ENCODE data around the gene RNF220.

RNF220 gene

GRCh38 chr1:44389437-44389836 is 15.6 kb upstream of the RNF220 start:
- TF ChIP-seq ZNF629 (tag by site-specific recombination; IDR thresholded peaks at IDR 0.05), result no peak
- TF ChIP-seq GLIS2 (tag by site-specific recombination; IDR thresholded peaks at IDR 0.05), result no peak
- no peak for TF ChIP-seq ZNF37A (tag by site-specific recombination; IDR thresholded peaks at IDR 0.05)
- TF ChIP-seq ZNF133 (tag by site-specific recombination; IDR thresholded peaks at IDR 0.05), result no peak
- no peak for TF ChIP-seq ZNF530 (tag by site-specific recombination; IDR thresholded peaks at IDR 0.05; ENCODE audit: low read depth)
- TF ChIP-seq ZNF239 (tag by site-specific recombination; IDR thresholded peaks at IDR 0.05), result no peak
- no peak for TF ChIP-seq ZNF792 (tag by site-specific recombination; IDR thresholded peaks at IDR 0.05)
- TF ChIP-seq ZNF555 (tag by site-specific recombination; conservative IDR thresholded peaks at IDR 0.05), result no peak
- TF ChIP-seq, protein P1, sequence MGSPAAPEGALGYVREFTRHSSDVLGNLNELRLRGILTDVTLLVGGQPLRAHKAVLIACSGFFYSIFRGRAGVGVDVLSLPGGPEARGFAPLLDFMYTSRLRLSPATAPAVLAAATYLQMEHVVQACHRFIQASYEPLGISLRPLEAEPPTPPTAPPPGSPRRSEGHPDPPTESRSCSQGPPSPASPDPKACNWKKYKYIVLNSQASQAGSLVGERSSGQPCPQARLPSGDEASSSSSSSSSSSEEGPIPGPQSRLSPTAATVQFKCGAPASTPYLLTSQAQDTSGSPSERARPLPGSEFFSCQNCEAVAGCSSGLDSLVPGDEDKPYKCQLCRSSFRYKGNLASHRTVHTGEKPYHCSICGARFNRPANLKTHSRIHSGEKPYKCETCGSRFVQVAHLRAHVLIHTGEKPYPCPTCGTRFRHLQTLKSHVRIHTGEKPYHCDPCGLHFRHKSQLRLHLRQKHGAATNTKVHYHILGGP (tag by site-specific recombination; IDR thresholded peaks at IDR 0.05), result no peak
- no peak for TF ChIP-seq ZNF768 (tag by site-specific recombination; IDR thresholded peaks at IDR 0.05)
- no peak for TF ChIP-seq HOXD13 (CRISPR knock-in tag; IDR thresholded peaks at IDR 0.05; ENCODE audit: borderline replicate concordance)
- no peak for TF ChIP-seq ZNF16 (tag by site-specific recombination; IDR thresholded peaks at IDR 0.05; ENCODE audit: low read depth)
- no peak for TF ChIP-seq BCL11B (tag by site-specific recombination; IDR thresholded peaks at IDR 0.05; ENCODE audit: low read depth)
- CTCF ChIA-PET, result interaction anchor here (2.9 kb wide), 1 partner anchor 11 kb away, joined by 13 read pairs; no protein-coding TSS in a partner anchor
- H3K9me3 ChIP-seq (ENCODE audit: control insufficient read depth, insufficient read depth, low read depth, low read length), result no peaks in the 10 kb centered on the region
- no peak overlapping the region for H3K27ac ChIP-seq (ENCODE audit: extremely low read depth, low read depth, low read length)
- no peak overlapping the region for H3K4me3 ChIP-seq (ENCODE audit: low read depth, low read length)
- POLR2A ChIA-PET, result no interaction called here
- no peaks in the 10 kb centered on the region for H3K36me3 ChIP-seq (ENCODE audit: control insufficient read depth in 2 of 2, insufficient read depth in 1 of 2, low read length in 2 of 2)
- no peaks in the 10 kb centered on the region for H3K4me1 ChIP-seq (ENCODE audit: control insufficient read depth, insufficient read depth, low read length)

DNA sequence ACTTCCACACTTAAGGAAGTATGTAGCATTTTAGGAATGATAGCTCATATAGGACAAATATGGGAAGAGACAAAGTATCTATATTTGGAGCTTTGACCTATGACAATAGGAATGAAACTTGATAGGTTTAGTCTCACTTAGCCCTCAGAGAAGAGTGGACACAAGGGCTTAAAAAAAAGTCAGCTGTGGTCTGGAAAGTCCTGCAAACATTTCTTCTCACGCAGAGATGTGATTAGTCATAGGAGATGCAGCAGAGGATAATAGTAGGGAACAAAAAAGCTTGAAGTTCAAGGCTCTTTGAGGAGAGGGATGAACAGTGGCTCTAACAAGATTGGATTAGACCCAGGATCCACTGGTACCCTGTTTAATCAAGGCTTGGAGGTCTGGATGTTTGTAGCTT is 14.8 kb upstream of the RNF220 start:
- H3K9me3 ChIP-seq (ENCODE audit: control insufficient read depth, insufficient read depth, low read depth, low read length), result no peaks in the 10 kb centered on the region
- no peaks in the 10 kb centered on the region for H3K36me3 ChIP-seq (ENCODE audit: control insufficient read depth in 2 of 2, insufficient read depth in 1 of 2, low read length in 2 of 2)
- ChIA-PET CTCF (interaction anchor here (0.7 to 2.9 kb wide), 4 partner anchors 12 to 298 kb away, joined by 3 to 13 read pairs (median 4); partner anchors contain the start of gene RNF220), POLR2A (interaction anchor here (1.4 kb wide), 1 partner anchor 15 kb away, joined by 3 read pairs; the partner anchor contains the start of gene RNF220)
- H3K4me1 ChIP-seq (ENCODE audit: control insufficient read depth, insufficient read depth, low read length), result no peaks in the 10 kb centered on the region
- H3K27ac ChIP-seq (ENCODE audit: extremely low read depth, low read depth, low read length), result no peak overlapping the region
- TF ChIP-seq TRIM28 (IDR thresholded peaks at IDR 0.05; ENCODE audit: borderline replicate concordance, low read length) (0 out of 2 replicates have a peak, but pooled peaks have one; percentile 16), ZNF571 (tag by site-specific recombination; IDR thresholded peaks at IDR 0.05) (no peak)
- H3K4me3 ChIP-seq (ENCODE audit: low read depth, low read length), result no peak overlapping the region

- no peaks in the 10 kb centered on the region for H3K4me1 ChIP-seq (ENCODE audit: control insufficient read depth, insufficient read depth, low read length)
- ChIA-PET POLR2A (no interaction called here), CTCF (interaction anchor here (0.6 to 1.5 kb wide), 4 partner anchors 23 to 280 kb away, joined by 3 to 7 read pairs (median 6); no protein-coding TSS in a partner anchor)
- no peak overlapping the region for H3K27ac ChIP-seq (ENCODE audit: extremely low read depth, low read depth, low read length)
- no peaks in the 10 kb centered on the region for H3K36me3 ChIP-seq (ENCODE audit: control insufficient read depth in 2 of 2, insufficient read depth in 1 of 2, low read length in 2 of 2)
- H3K9me3 ChIP-seq (ENCODE audit: control insufficient read depth, insufficient read depth, low read depth, low read length), result no peaks in the 10 kb centered on the region
- no peak overlapping the region for H3K4me3 ChIP-seq (ENCODE audit: low read depth, low read length)
- TF ChIP-seq ZNF830 (tag by site-specific recombination; IDR thresholded peaks at IDR 0.05; ENCODE audit: low read depth) (no peak), ZNF704 (tag by site-specific recombination; IDR thresholded peaks at IDR 0.05) (no peak), ZNF324 (tag by site-specific recombination; IDR thresholded peaks at IDR 0.05) (no peak), ZNF677 (tag by site-specific recombination; IDR thresholded peaks at IDR 0.05) (no peak), REPIN1 (tag by site-specific recombination; IDR thresholded peaks at IDR 0.05; ENCODE audit: low read depth) (no peak), PRDM4 (tag by site-specific recombination; IDR thresholded peaks at IDR 0.05) (no peak), ZNF335 (tag by site-specific recombination; conservative IDR thresholded peaks at IDR 0.05) (no peak), ZNF747 (tag by site-specific recombination; IDR thresholded peaks at IDR 0.05) (no peak), ZNF114 (tag by site-specific recombination; IDR thresholded peaks at IDR 0.05) (no peak)
- TF ChIP-seq, protein P2, sequence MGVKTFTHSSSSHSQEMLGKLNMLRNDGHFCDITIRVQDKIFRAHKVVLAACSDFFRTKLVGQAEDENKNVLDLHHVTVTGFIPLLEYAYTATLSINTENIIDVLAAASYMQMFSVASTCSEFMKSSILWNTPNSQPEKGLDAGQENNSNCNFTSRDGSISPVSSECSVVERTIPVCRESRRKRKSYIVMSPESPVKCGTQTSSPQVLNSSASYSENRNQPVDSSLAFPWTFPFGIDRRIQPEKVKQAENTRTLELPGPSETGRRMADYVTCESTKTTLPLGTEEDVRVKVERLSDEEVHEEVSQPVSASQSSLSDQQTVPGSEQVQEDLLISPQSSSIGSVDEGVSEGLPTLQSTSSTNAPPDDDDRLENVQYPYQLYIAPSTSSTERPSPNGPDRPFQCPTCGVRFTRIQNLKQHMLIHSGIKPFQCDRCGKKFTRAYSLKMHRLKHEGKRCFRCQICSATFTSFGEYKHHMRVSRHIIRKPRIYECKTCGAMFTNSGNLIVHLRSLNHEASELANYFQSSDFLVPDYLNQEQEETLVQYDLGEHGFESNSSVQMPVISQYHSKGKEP (tag by site-specific recombination; IDR thresholded peaks at IDR 0.05), result no peak
Observed at GRCh38 chr1:44401256-44402228, 3.5 kb upstream of the RNF220 start.
